ENCODE data around the gene RBMS3.
"Not testable (repeated sequence)": the region's sequence is repeated elsewhere in the genome, so short reads cannot be mapped to it uniquely, and the experiment has no call there.

Gene RBMS3

GRCh38 chr3:29760226-29760685, 479.4 kb downstream of the RBMS3 start:
- Mint-ChIP-seq H3K27me3 (no peaks in the 10 kb centered on the region), H3K4me1 (no peaks in the 10 kb centered on the region), H3K9me3 (no peaks in the 10 kb centered on the region), H3K4me3 (no peak overlapping the region), H3K27ac (no peak overlapping the region)
- ATAC-seq (no peak), DNase-seq (no peak)

- Mint-ChIP-seq H3K27ac (no peak overlapping the region), H3K27me3 (no peaks in the 10 kb centered on the region), H3K4me3 (no peak overlapping the region), H3K4me1 (no peaks in the 10 kb centered on the region), H3K9me3 (no peaks in the 10 kb centered on the region)
- DNase-seq = no peak
- ATAC-seq = no peak
Measured at GRCh38 chr3:29761517-29761916, 480.6 kb downstream of the RBMS3 start.

GRCh38 chr3:29763115-29763514, 482.2 kb downstream of the RBMS3 start:
- no peaks in the 10 kb centered on the region for H3K27me3 Mint-ChIP-seq

GRCh38 chr3:29764041-29764440, 483.2 kb downstream of the RBMS3 start:
- no peaks in the 10 kb centered on the region for H3K4me1 Mint-ChIP-seq
- DNase-seq = no peak

More at GRCh38 chr3:29763115-29763514, 482.2 kb downstream of the RBMS3 start:
- Mint-ChIP-seq H3K27ac (no peak overlapping the region), H3K4me1 (no peaks in the 10 kb centered on the region), H3K4me3 (no peak overlapping the region), H3K9me3 (no peaks in the 10 kb centered on the region)
- DNase-seq = no peak
- ATAC-seq = no peak

GRCh38 chr3:29764603-29765254, 483.9 kb downstream of the RBMS3 start:
- no peak for ATAC-seq
- no peak for DNase-seq
- H3K4me3 Mint-ChIP-seq = no peak overlapping the region

More at GRCh38 chr3:29764041-29764440, 483.2 kb downstream of the RBMS3 start:
- no peak for ATAC-seq
- H3K27ac Mint-ChIP-seq = no peak overlapping the region
- no peak overlapping the region for H3K4me3 Mint-ChIP-seq
- H3K9me3 Mint-ChIP-seq = no peaks in the 10 kb centered on the region
- no peaks in the 10 kb centered on the region for H3K27me3 Mint-ChIP-seq

GRCh38 chr3:29771602-29772001, 490.7 kb downstream of the RBMS3 start:
- Mint-ChIP-seq H3K27ac (no peak overlapping the region), H3K4me3 (no peak overlapping the region), H3K27me3 (no peaks in the 10 kb centered on the region), H3K9me3 (no peaks in the 10 kb centered on the region), H3K4me1 (no peaks in the 10 kb centered on the region)
- ATAC-seq = no peak
- DNase-seq = no peak

More at GRCh38 chr3:29764603-29765254, 483.9 kb downstream of the RBMS3 start:
- no peaks in the 10 kb centered on the region for H3K4me1 Mint-ChIP-seq
- no peaks in the 10 kb centered on the region for H3K27me3 Mint-ChIP-seq
- H3K9me3 Mint-ChIP-seq = no peaks in the 10 kb centered on the region
- no peak overlapping the region for H3K27ac Mint-ChIP-seq

- DNase-seq (no peak), ATAC-seq (no peak)
- no peaks in the 10 kb centered on the region for H3K4me1 Mint-ChIP-seq
- H3K27ac Mint-ChIP-seq = peak overlapping the region in 1 of 2 donors; percentile 48
- no peaks in the 10 kb centered on the region for H3K9me3 Mint-ChIP-seq
- no peak overlapping the region for H3K4me3 Mint-ChIP-seq
- no peaks in the 10 kb centered on the region for H3K27me3 Mint-ChIP-seq
Measured at GRCh38 chr3:29772436-29772835, 491.6 kb downstream of the RBMS3 start.

GRCh38 chr3:29773481-29773880, 492.6 kb downstream of the RBMS3 start:
- Mint-ChIP-seq H3K9me3 (no peaks in the 10 kb centered on the region), H3K4me3 (no peak overlapping the region), H3K27ac (no peak overlapping the region), H3K4me1 (no peaks in the 10 kb centered on the region), H3K27me3 (no peaks in the 10 kb centered on the region)
- ATAC-seq (no peak), DNase-seq (no peak)

GRCh38 chr3:29775340-29775739, 494.5 kb downstream of the RBMS3 start:
- no peak for ATAC-seq
- Mint-ChIP-seq H3K4me3 (no peak overlapping the region), H3K4me1 (no peaks in the 10 kb centered on the region), H3K9me3 (no peaks in the 10 kb centered on the region), H3K27ac (no peak overlapping the region), H3K27me3 (no peaks in the 10 kb centered on the region)
- no peak for DNase-seq

GRCh38 chr3:29777869-29778268, 497.0 kb downstream of the RBMS3 start:
- ATAC-seq = no peak
- Mint-ChIP-seq H3K4me3 (no peak overlapping the region), H3K4me1 (no peaks in the 10 kb centered on the region), H3K27ac (no peak overlapping the region), H3K27me3 (no peaks in the 10 kb centered on the region), H3K9me3 (peaks cover 9 to 11% of the 10 kb centered on the region in 2 donors)
- no peak for DNase-seq

GRCh38 chr3:29789686-29790085, 508.8 kb downstream of the RBMS3 start:
- DNase-seq (no peak), ATAC-seq (no peak)
- H3K4me1 Mint-ChIP-seq = no peaks in the 10 kb centered on the region
- H3K27me3 Mint-ChIP-seq = no peaks in the 10 kb centered on the region
- H3K9me3 Mint-ChIP-seq = peaks cover 11 to 19% of the 10 kb centered on the region in 2 donors
- no peak overlapping the region for H3K27ac Mint-ChIP-seq
- no peak overlapping the region for H3K4me3 Mint-ChIP-seq

GRCh38 chr3:29796808-29797207, 515.9 kb downstream of the RBMS3 start:
- no peak overlapping the region for H3K4me3 Mint-ChIP-seq
- no peak overlapping the region for H3K27ac Mint-ChIP-seq
- ATAC-seq (no peak), DNase-seq (no peak)
- no peaks in the 10 kb centered on the region for H3K4me1 Mint-ChIP-seq
- no peaks in the 10 kb centered on the region for H3K9me3 Mint-ChIP-seq
- peaks cover 2% of the 10 kb centered on the region for H3K27me3 Mint-ChIP-seq

- Mint-ChIP-seq H3K27me3 (peaks cover 11% of the 10 kb centered on the region), H3K9me3 (no peaks in the 10 kb centered on the region), H3K4me3 (no peak overlapping the region), H3K4me1 (no peaks in the 10 kb centered on the region), H3K27ac (no peak overlapping the region)
- ATAC-seq = no peak
- DNase-seq = no peak
Measured at GRCh38 chr3:29802057-29802456, 521.2 kb downstream of the RBMS3 start.

GRCh38 chr3:29804044-29804443, 523.2 kb downstream of the RBMS3 start:
- H3K4me1 Mint-ChIP-seq = no peaks in the 10 kb centered on the region
- DNase-seq (no peak), ATAC-seq (no peak)
- H3K27ac Mint-ChIP-seq = no peak overlapping the region
- no peak overlapping the region for H3K4me3 Mint-ChIP-seq
- peaks cover 11% of the 10 kb centered on the region for H3K27me3 Mint-ChIP-seq
- no peaks in the 10 kb centered on the region for H3K9me3 Mint-ChIP-seq

GRCh38 chr3:29805757-29806156, 524.9 kb downstream of the RBMS3 start:
- no peak for ATAC-seq
- Mint-ChIP-seq H3K4me1 (no peaks in the 10 kb centered on the region), H3K27ac (no peak overlapping the region), H3K9me3 (no peaks in the 10 kb centered on the region), H3K27me3 (peaks cover 11% of the 10 kb centered on the region), H3K4me3 (no peak overlapping the region)
- DNase-seq = no peak

- DNase-seq, H3K27me3 Mint-ChIP-seq, H3K9me3 Mint-ChIP-seq, H3K4me3 Mint-ChIP-seq, H3K4me1 Mint-ChIP-seq, ATAC-seq, H3K27ac Mint-ChIP-seq: not testable (repeated sequence)
Measured at GRCh38 chr3:29808324-29808723, 527.5 kb downstream of the RBMS3 start.

GRCh38 chr3:29822071-29822470, 541.2 kb downstream of the RBMS3 start:
- H3K4me1 Mint-ChIP-seq = no peaks in the 10 kb centered on the region
- ATAC-seq (no peak), DNase-seq (no peak)
- peaks cover 0 to 7% of the 10 kb centered on the region in 2 donors for H3K9me3 Mint-ChIP-seq
- H3K4me3 Mint-ChIP-seq = no peak overlapping the region
- H3K27ac Mint-ChIP-seq = no peak overlapping the region
- H3K27me3 Mint-ChIP-seq = no peaks in the 10 kb centered on the region
